GM18517 (cell line): ENCODE data around the gene RCAN1.
A peak's percentile ranks its signal among the peaks of the same experiment; 100 is the strongest.
"Not testable (repeated sequence)": the region's sequence is repeated elsewhere in the genome, so short reads cannot be mapped to it uniquely, and the experiment has no call there.

Experiments used
- ATAC-seq: cut with Tn5 transposase; IDR thresholded peaks from one replicate; pipeline ENCODE4 v1.9.1; 2021; ENCODE audit warnings: mild to moderate bottlenecking, moderate library complexity; ENCODE audit not compliant: unreplicated experiment

The RCAN1 gene

GRCh38 chr21:34621434-34622350 lies 6.8 kb upstream of the RCAN1 start:
- no peak for ATAC-seq

- no peak for ATAC-seq
Measured at GRCh38 chr21:34619841-34620665, 5.1 kb upstream of the RCAN1 start.

DNA sequence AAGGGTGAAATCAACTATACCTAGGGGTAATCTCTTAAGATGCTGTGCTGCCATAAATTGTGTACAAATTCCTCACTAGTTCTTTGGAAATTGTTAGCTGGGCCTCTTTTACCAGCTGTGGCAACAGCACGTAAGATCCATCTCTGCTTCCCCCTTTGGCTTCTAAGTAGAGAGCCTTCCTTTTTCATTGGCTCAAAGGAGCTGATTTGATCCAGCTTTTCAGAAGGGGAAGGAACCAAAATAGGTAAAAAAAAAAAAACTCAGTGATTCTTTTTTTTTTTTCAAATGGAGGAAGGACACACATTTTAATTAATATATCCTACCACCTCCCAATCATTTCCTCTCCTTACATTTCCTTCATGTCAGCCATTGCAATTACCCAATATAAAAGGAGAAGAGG lies 4.0 kb upstream of the RCAN1 start:
- ATAC-seq = no peak

GRCh38 chr21:34617753-34618339 lies 2.9 kb upstream of the RCAN1 start:
- ATAC-seq = no peak

GRCh38 chr21:34615487-34615814 lies 538 bp upstream of the RCAN1 start:
- ATAC-seq = peak; percentile 9

DNA sequence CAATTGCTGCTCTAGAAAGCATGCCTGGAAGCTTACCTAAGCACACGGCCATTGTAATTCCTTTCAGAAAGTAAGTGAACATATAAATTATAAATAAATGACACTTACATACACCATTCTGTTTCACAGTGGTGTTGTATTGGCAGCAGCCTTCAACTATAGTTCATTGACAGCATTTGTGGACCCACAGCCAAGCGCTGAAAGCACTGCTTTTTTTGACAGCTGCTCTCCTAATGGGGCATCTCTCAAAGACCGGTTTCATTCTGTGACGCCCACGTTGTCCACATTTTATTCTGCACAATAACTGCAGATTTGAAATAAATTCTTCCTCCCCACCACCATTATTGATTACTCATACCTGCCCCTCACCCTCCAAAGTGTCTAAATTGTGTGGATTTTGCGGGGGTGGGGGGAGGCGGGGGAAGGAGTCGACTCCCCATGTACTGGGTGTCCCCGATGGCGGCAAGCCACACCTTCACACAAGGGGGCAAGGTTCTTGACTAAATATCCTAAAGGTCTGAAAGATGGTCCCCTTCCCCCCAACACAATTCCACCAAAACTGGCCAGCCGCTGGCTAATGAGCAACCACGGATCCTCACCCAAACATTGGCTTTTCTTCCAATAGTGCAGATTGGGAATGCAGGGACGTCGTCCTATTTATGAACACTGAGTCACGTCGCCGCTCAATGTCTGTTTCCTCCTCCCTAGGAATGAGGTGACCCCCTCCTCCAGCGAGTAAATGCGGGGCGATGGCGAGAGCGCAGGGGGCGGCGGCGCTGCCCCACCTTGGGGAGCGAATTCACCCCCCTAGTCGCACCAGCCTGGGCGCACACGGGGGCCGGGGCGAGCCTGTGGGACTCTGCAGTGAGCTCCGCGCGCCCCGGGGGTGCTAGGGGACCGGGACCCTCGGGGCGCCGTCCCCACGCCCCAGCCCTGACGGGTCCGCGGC lies 960 bp downstream of the RCAN1 start:
- ATAC-seq = no peak

DNA sequence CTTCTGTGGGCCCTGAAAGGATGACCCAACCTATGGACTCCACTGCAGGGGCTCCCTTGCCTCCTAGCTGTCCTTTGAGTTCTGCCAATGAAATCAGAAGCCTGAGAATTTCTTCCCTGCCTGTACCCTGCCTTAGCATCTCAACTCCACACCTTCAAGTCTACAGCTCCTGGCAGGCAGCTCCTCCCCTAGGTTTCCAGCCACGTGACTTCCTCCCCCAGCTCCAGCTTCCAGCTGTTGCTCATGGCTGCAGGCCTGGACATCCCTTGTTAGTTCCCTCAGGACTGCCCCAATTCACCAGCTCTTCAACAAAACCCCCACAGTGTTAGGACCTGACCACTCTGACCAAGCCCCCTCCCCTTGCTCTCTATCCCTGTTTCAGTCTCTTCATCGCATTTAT lies 2.4 kb downstream of the RCAN1 start:
- no peak for ATAC-seq

DNA sequence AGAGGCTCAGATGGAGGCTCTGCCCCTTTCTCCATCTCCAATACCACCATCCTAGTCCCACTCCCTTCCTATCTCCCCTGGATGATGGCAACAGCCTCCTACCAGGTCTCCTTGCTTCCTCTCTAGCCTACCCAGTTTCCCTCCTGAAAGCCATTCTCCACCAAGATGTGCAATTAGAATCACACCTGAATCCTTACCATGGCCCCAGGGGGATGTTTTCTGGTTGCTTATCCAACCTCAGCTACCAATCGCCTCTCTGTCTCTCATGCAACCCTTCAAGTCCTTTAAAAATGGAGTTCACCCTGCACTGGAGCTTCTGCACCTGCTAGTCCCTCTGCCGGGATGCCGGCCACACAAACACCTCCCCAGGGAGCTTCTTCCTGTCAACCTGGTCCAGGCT lies 2.9 kb downstream of the RCAN1 start:
- no peak for ATAC-seq

- ATAC-seq = no peak
Measured at GRCh38 chr21:34611528-34611927, 3.4 kb downstream of the RCAN1 start.

- no peak for ATAC-seq
Measured at GRCh38 chr21:34609933-34610549, 4.9 kb downstream of the RCAN1 start.

GRCh38 chr21:34609244-34609932 lies 5.5 kb downstream of the RCAN1 start:
- no peak for ATAC-seq

GRCh38 chr21:34607376-34607775 lies 7.5 kb downstream of the RCAN1 start:
- not testable (repeated sequence) for ATAC-seq

GRCh38 chr21:34606621-34607020 lies 8.3 kb downstream of the RCAN1 start:
- ATAC-seq = no peak

DNA sequence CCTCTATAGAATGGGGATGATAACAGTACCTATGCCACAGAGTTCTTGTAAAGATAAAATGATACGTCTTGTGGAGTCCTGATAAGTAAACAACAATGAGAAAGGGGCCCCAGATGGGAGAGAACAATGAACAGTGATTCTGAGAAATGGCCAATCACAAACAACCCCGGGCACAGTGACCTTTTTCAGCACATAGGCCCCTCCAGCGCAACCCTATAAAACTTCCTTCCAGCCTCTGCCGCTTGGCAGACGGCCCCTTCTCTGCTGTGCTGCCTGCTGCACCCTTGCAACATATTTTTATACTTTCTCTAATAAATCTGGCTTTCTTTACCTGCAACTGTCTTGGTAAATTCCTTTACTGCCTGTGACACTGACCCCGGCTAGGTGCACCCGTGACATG lies 8.9 kb downstream of the RCAN1 start:
- ATAC-seq = no peak

- ATAC-seq = not testable (repeated sequence)
Measured at GRCh38 chr21:34604956-34605355, 10.0 kb downstream of the RCAN1 start.

DNA sequence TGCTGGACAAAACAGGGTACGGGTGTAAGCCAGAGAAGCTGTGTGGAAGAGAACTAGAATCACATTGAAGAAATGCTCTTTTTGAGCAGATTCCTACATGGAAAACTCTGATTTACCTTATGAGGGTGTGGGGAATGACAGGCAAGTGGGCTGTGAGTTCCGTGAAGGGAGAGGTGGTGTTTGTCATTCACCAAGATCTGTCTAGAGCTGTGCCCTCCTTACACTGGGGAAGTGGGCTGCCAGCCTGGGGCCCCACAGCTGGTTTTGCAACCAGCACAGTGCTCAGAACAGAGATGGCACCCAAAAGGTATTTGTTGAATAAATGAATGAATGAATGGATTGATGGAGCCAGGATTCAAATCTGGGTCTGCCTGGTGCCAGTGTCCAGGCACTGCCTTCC lies 10.4 kb downstream of the RCAN1 start:
- ATAC-seq = no peak

GRCh38 chr21:34603710-34604057 lies 11.2 kb downstream of the RCAN1 start:
- no peak for ATAC-seq

- ATAC-seq = no peak
Measured at GRCh38 chr21:34603002-34603709, 11.8 kb downstream of the RCAN1 start.

DNA sequence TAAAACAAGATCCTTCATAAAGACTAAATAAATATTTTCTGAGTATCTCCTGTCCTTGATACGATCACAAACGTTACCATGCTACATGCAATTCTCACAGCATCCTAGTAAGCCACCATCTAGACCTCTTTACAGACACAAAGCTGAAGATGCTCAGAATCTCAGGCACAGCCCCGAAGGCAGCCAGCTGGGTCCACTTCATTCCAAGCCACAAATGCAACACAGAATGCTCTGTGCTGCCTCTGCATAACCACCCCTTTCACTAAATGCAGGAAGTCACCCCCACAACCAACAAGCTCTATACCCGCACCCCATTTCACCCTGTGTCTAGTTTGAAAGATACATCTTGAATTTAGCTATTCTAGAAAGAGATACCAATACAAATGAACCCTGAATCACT lies 12.9 kb downstream of the RCAN1 start:
- no peak for ATAC-seq
